Measurements from ENCODE around the gene MERTK. TPM values are rescaled to one million over a fixed set of nuclear protein-coding genes. Genes with fewer than 3 reads are reported as not detected.

The MERTK gene
- total and polyA plus RNA-seq, 2 of the 8 experiments (the other 6 are each of a cell fraction or from before 2014, with no cell fraction given) = 6.5 to 7.0 TPM

- Histone ChIP-seq H3K4ac (replicated peaks; ENCODE audit: insufficient read length, low read depth, low read length) (no peak overlapping the region), H3K4me1 (replicated peaks in 1 of 4; ENCODE audit: control insufficient read depth in 3 of 4, insufficient read depth in 4 of 4, low read length in 3 of 4) (no peaks in the 10 kb centered on the region), H3K9ac (replicated peaks in 1 of 4; ENCODE audit: extremely low read depth in 1 of 4, low read depth in 3 of 4, low read length in 3 of 4) (no peak overlapping the region), H4K20me1 (replicated peaks in 1 of 2; ENCODE audit: control insufficient read depth in 1 of 2, insufficient read depth in 2 of 2, low read length in 2 of 2) (no peaks in the 10 kb centered on the region), H3K4me3 (ENCODE audit: extremely low read depth in 1 of 4, insufficient read depth in 2 of 4, low read depth in 3 of 4, low read length in 4 of 4) (no peak overlapping the region), H3K14ac (ENCODE audit: insufficient read length) (no peak overlapping the region), H3K23ac (ENCODE audit: insufficient read length) (no peak overlapping the region), H2BK5ac (ENCODE audit: low read depth, low read length) (no peak overlapping the region), H3K27ac (ENCODE audit: low read depth, low read length) (no peak overlapping the region), H2BK120ac (replicated peaks; ENCODE audit: low read depth, low read length) (no peak overlapping the region), H2AK5ac (ENCODE audit: low read depth, low read length) (no peak overlapping the region), H3K4me2 (ENCODE audit: insufficient read depth in 1 of 2, low read depth in 2 of 2, low read length in 2 of 2) (no peak overlapping the region), H3K36me3 (ENCODE audit: control insufficient read depth in 2 of 4, insufficient read depth in 4 of 4, low read length in 3 of 4) (no peaks in the 10 kb centered on the region), H2BK20ac (ENCODE audit: low read length) (no peak overlapping the region), H3K27me3 (replicated peaks in 1 of 4; ENCODE audit: control insufficient read depth in 3 of 4, extremely low read depth in 1 of 4, insufficient read depth in 3 of 4, low read length in 3 of 4) (no peaks in the 10 kb centered on the region), H3K79me2 (ENCODE audit: control insufficient read depth in 1 of 2, insufficient read depth in 2 of 2, low read length in 2 of 2) (no peaks in the 10 kb centered on the region), H3K23me2 (ENCODE audit: low read depth, low read length) (no peaks in the 10 kb centered on the region), H3K9me3 (ENCODE audit: insufficient read depth in 2 of 2, low read depth in 1 of 2, low read length in 1 of 2) (no peaks in the 10 kb centered on the region), H3K18ac (ENCODE audit: extremely low read depth, low read length) (no peak overlapping the region), H2BK12ac (ENCODE audit: low read depth, low read length) (no peak overlapping the region), H4K5ac (ENCODE audit: insufficient read length, low read depth, low read length) (no peak overlapping the region), H4K91ac (replicated peaks; ENCODE audit: insufficient read length, low read length) (no peak overlapping the region), H3K79me1 (ENCODE audit: low read depth, low read length) (no peaks in the 10 kb centered on the region), H4K8ac (ENCODE audit: extremely low read depth, insufficient read depth, low read length) (no peak overlapping the region), H3K56ac (replicated peaks; ENCODE audit: insufficient read length, low read depth, low read length) (no peak overlapping the region), H2AFZ (ENCODE audit: low read length) (no peak overlapping the region), H2BK15ac (ENCODE audit: low read length) (no peak overlapping the region)
- TF ChIP-seq TAF1 (IDR thresholded peaks at IDR 0.05; ENCODE audit: low read depth, low read length) (no peak), EZH2 (IDR thresholded peaks at IDR 0.05; ENCODE audit: low read depth, low read length, severe bottlenecking) (no peak), JUN (IDR thresholded peaks at IDR 0.05; ENCODE audit: low read depth, low read length) (no peak), ATF3 (IDR thresholded peaks at IDR 0.05; ENCODE audit: insufficient read depth, low read depth, low read length) (no peak), SIRT6 (IDR thresholded peaks at IDR 0.05; ENCODE audit: low read length) (no peak)
- POLR2A ChIA-PET (ENCODE audit: partially characterized antibody) = no interaction called here
- FAIRE-seq = no peak
- 80% methylated on average over 1 of the region's 1 CpG; no CpG with 5 or more reads in 1 of the 2 experiments for WGBS, 2 experiments (ENCODE audit: extremely low coverage in 1 of 2, insufficient coverage in 1 of 2, insufficient read length in 1 of 2, insufficient replicate concordance in 2 of 2, low coverage in 1 of 2, low lambda C conversion rate in 2 of 2, missing lambda C conversion rate in 1 of 2)
- no peak for DNase-seq (ENCODE audit: low read depth in 1 of 2, low spot score in 2 of 2)
- CTCF ChIA-PET (ENCODE audit: partially characterized antibody) = interaction anchor here (1.0 to 2.3 kb wide), 5 partner anchors 9 to 48 kb away, joined by 3 to 8 read pairs (median 4); no protein-coding TSS in a partner anchor
These were observed 68.6 kb downstream of the MERTK start for GRCh38 chr2:111967018-111967417.

Measured in H1 (cell line).